Heart left ventricle (tissue), 16 donors: ENCODE results near the gene ZNF230. TPM values are rescaled to one million over a fixed set of nuclear protein-coding genes. Genes with fewer than 3 reads are reported as not detected.

Source experiments
- ATAC-seq, 4 donors: fragments of 200-7000 bp; cut with Tn5 transposase; one replicate each; pipeline ENCODE4 v1.9.1; 2020 to 2022; ENCODE audit warnings: moderate library complexity in 4 of 4, mild to moderate bottlenecking in 3 of 4, moderate number of reproducible peaks in 1 of 4
- DNase-seq, 5 donors: peaks; one replicate each; pipeline ENCODE4 v3.0.0-alpha.2; 2020
- H3K27ac ChIP-seq, 12 donors: fragments of 200-600 bp; sonication (generic) in 4 of 12; one replicate each; pipeline versions ENCODE4 v1.5.0 to v1.8.0; 2016 to 2022; ENCODE audit warnings: mild to moderate bottlenecking in 2 of 12
- H3K27me3 ChIP-seq, 9 donors: fragments of 200-600 bp; sonication (generic) in 2 of 9; one replicate each; pipeline versions ENCODE4 v1.5.1 to v1.8.0; 2016 to 2022; ENCODE audit warnings: mild to moderate bottlenecking in 3 of 9
- H3K36me3 ChIP-seq, 9 donors: fragments of 200-600 bp; sonication (generic) in 2 of 9; one replicate each; pipeline versions ENCODE4 v1.5.0 to v1.8.0; 2018 to 2022; ENCODE audit warnings: mild to moderate bottlenecking in 2 of 9
- H3K4me1 ChIP-seq, 12 donors: fragments of 200-600 bp; sonication (generic) in 4 of 12; one replicate each; pipeline versions ENCODE4 v1.5.0 to v1.8.0; 2016 to 2022; ENCODE audit warnings: mild to moderate bottlenecking in 3 of 12
- H3K4me3 ChIP-seq, 12 donors: fragments of 200-600 bp; sonication (generic) in 4 of 12; one replicate each; pipeline versions ENCODE4 v1.5.0 to v1.8.0; 2017 to 2022; ENCODE audit warnings: mild to moderate bottlenecking in 9 of 12, moderate library complexity in 4 of 12
- H3K9me3 ChIP-seq, 12 donors: fragments of 200-600 bp; sonication (generic) in 4 of 12; one replicate each; pipeline versions ENCODE4 v1.5.0 to v1.8.0; 2016 to 2022; ENCODE audit warnings: mild to moderate bottlenecking in 1 of 12
- POLR2A ChIP-seq, 2 donors: fragments of 450-650 bp; IDR thresholded peaks; one replicate each; pipeline ENCODE4 v1.6.1; 2017; ENCODE audit warnings: antibody characterized with exemption in 2 of 2, mild to moderate bottlenecking in 2 of 2, moderate library complexity in 2 of 2
- WGBS, 4 donors: extraction: QIAGEN DNeasy Blood & Tissue Kit in 2 of 4; methylation state at CpG; one replicate each; pipeline versions ENCODE4 v1.1.5 to v1.1.7; 2013 to 2018; 5-methylcytosine and 5-hydroxymethylcytosine counted together
- intact Hi-C, 10 donors: fragments of 100-400 bp; cut with DNase I; formaldehyde crosslinking; loops; one replicate each; pipeline versions ENCODE4 v1.11.1 to v1.14.2; 2022
- polyA plus RNA-seq, 2 donors: library from polyadenylated mRNA; stranded (reverse); fragments of 200-250 nt; gene quantifications; one replicate each; pipeline ENCODE4 v1.2.3, GENCODE V29; 2013
- total RNA-seq, 9 donors: library from RNA; depleted of rRNA in 2 of 9; stranded (reverse); fragments of >200 nt in 2 of 9; fragmentation: NEBNext Ultra II Directional in 3 of 9; extraction: Animal tissue kit (Norgen Biotek cat#: 25700) in 3 of 9; gene quantifications; one replicate each; pipeline versions ENCODE4 v1.1.0 to v1.2.4, GENCODE V29; 2016 to 2023
- TF ChIP-seq, protein P1 (sequence below), 12 donors: fragments of 200-600 bp; sonication (generic) in 4 of 12; IDR thresholded peaks; one replicate each; pipeline versions ENCODE4 v1.5.0 to v1.8.0; 2018 to 2022; ENCODE audit warnings: antibody characterized with exemption in 12 of 12, mild to moderate bottlenecking in 5 of 12
- donor health status: ischemic (EF 13 %, LVEDD 7.1; RV severe dilation, severe dysfunction).
- donor health status: healthy with polysubstance abuse.
- donor health status: DM: no; HTN: yes; CAD: no.
- donor health status: DM: no; HTN: no; CAD: no.
- donor health status: ischemic (EF 25% LVEDD 6.9; RV normal size, moderate dysfunction).
- donor health status: ischemic (EF 25% LVEDD 5.7; RV mildly dilated, moderate dysfunction).
- donor health status: healthy.
- donor health status: DM: yes; HTN: yes; CAD: no.
- donor health status: ischemic (EF 35%, LVEDD 5.7; RV mildly dilated, moderate dysfunction).
- donor health status: nonischemic (EF 11% LVEDD 7.7; RV severe dilation, severe dysfunction).
- donor health status: DM: yes; HTN: yes; CAD: no.
- donor health status: PGD.
- donor health status: ischemic (EF 29% LVEDD 5.4; RV normal size, mild dysfunction).
- donor health status: nonischemic (EF 23%, LVEDD 6.1; RV moderate dilation, normal function).

Gene ZNF230
- total and polyA plus RNA-seq, 11 donors: 1.7 to 4.3 (median 1.9) TPM

DNA sequence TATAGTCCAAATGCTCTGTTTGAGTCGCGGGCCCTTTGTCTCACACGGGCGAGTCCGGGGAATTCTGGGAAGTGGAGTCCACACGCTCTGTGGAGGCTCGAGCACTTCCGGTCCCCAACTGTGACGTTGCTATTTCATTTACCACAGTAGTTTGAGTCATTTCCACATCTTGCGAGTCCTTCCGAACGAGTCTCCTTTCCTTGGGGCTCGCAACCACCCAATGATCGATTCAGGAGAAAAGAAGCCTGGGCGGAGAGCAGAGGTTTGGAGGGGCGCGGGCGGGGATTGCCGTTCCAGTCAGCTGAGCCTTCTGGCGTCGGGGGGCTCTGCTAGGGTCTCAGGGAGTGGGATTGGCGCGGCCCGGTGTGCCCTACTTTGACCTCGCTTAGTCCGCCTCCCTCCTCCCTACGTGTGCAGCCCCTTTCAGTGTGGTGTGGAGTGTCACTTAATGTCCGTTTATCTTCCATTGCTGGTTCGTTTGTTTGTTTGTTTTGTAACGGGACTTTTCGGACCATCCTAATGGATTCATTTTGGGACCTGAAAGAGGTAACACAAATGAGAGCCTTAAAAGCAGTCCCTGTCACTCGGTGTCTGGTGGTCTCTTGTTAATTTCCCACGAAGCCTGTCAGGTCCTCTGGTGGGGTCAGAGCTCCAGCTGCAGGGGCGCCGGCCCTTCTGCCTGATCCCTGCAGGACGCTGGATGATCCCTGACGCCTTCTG lies 22.6 kb downstream of the ZNF230 start, which contains the start of gene ZNF222:
ZNF222 (plus strand) TSS at position 163 of the 720 bp plus-strand sequence; CDS start at position 221, 58 bp downstream.
- TF ChIP-seq, protein P1, sequence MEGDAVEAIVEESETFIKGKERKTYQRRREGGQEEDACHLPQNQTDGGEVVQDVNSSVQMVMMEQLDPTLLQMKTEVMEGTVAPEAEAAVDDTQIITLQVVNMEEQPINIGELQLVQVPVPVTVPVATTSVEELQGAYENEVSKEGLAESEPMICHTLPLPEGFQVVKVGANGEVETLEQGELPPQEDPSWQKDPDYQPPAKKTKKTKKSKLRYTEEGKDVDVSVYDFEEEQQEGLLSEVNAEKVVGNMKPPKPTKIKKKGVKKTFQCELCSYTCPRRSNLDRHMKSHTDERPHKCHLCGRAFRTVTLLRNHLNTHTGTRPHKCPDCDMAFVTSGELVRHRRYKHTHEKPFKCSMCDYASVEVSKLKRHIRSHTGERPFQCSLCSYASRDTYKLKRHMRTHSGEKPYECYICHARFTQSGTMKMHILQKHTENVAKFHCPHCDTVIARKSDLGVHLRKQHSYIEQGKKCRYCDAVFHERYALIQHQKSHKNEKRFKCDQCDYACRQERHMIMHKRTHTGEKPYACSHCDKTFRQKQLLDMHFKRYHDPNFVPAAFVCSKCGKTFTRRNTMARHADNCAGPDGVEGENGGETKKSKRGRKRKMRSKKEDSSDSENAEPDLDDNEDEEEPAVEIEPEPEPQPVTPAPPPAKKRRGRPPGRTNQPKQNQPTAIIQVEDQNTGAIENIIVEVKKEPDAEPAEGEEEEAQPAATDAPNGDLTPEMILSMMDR (IDR thresholded peaks at IDR 0.05): no peak
- no peak for TF ChIP-seq POLR2A (IDR thresholded peaks at IDR 0.05)
- Histone ChIP-seq H3K27me3 (peaks cover 0 to 3% (median 0%) of the 10 kb centered on the region in 9 donors), H3K9me3 (peaks cover 0 to 36% (median 21%) of the 10 kb centered on the region in 12 donors), H3K4me1 (peaks cover 0 to 9% (median 4%) of the 10 kb centered on the region in 12 donors), H3K27ac (peak within 1 kb of the TSS; percentile 27 to 82 (median 64)), H3K36me3 (peaks cover 2 to 39% (median 38%) of the 10 kb centered on the region in 9 donors), H3K4me3 (peak within 1 kb of the TSS; percentile 62 to 92 (median 82))
- peak; percentile 85 to 91 (median 87) for DNase-seq
- intact Hi-C loops: loop anchor here in 2 of 10 donors (1.0 to 2.0 kb wide), 2 partner anchors 23 kb away; partner anchors contain the start of gene ZNF230 (in 2 of the 2)
- ATAC-seq: peak; percentile 90 to 100 (median 100)
- 1 to 2% (median 1%) methylated on average over 37 of the region's 37 CpGs for WGBS, 4 donors

DNA sequence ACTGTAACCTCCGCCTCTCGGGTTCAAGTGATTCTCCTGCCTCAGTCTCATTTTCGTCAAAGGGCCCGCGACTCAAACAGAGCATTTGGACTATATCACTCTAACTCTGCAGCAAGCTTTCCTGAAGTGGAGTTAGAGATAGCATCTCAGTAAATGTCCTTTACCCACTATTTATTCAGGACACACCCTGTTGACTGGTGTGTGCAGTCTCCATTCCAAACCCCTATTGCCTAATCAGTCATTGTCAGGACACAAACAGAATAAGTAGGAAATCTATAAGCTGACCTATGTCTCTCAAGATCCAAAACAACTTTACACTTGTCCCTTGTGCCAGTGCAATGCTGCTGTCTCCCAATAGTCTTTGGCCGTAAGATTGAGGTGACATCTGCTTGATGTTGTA lies 23.9 kb downstream of the ZNF230 start:
- 95 to 99% (median 97%) methylated on average over 6 of the region's 6 CpGs for WGBS, 4 donors
- Histone ChIP-seq H3K4me1 (peaks cover 0 to 9% (median 4%) of the 10 kb centered on the region in 12 donors), H3K9me3 (peaks cover 0 to 48% (median 33%) of the 10 kb centered on the region in 12 donors), H3K27ac (no peak overlapping the region), H3K36me3 (peaks cover 2 to 51% (median 50%) of the 10 kb centered on the region in 9 donors), H3K27me3 (no peaks in the 10 kb centered on the region), H3K4me3 (no peak overlapping the region)
- intact Hi-C loops: no loop called here
- DNase-seq (no peak), ATAC-seq (no peak)
- TF ChIP-seq, protein P1 (IDR thresholded peaks at IDR 0.05): no peak
- TF ChIP-seq POLR2A (IDR thresholded peaks at IDR 0.05): no peak

DNA sequence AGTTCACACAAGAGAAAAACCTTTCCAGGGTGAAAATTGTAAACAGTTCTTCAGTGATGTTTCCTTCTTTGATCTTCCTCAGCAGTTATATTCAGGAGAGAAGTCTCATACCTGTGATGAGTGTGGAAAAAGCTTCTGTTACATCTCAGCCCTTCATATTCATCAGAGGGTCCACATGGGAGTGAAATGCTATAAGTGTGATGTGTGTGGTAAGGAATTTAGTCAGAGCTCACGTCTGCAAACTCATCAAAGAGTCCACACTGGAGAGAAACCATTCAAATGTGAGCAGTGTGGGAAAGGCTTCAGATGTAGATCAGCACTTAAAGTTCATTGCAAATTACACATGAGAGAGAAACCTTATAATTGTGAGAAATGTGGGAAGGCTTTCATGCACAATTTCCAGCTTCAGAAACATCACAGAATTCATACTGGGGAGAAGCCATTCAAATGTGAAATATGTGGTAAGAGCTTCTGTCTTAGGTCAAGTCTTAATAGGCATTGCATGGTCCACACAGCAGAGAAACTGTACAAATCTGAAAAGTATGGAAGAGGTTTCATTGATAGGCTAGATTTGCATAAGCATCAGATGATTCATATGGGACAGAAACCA lies 29.3 kb downstream of the ZNF230 start:
- DNase-seq (no peak), ATAC-seq (no peak)
- H3K9me3 ChIP-seq: peaks cover 0 to 100% (median 75%) of the 10 kb centered on the region in 12 donors
- no peak overlapping the region for H3K4me3 ChIP-seq
- no peaks in the 10 kb centered on the region for H3K4me1 ChIP-seq
- TF ChIP-seq, protein P1 (IDR thresholded peaks at IDR 0.05): no peak
- no peak for TF ChIP-seq POLR2A (IDR thresholded peaks at IDR 0.05)
- H3K27me3 ChIP-seq: no peaks in the 10 kb centered on the region
- no peak overlapping the region for H3K27ac ChIP-seq
- 92 to 96% (median 94%) methylated on average over 1 of the region's 1 CpG for WGBS, 4 donors
- intact Hi-C loops: no loop called here
- H3K36me3 ChIP-seq: peaks cover 13 to 65% (median 57%) of the 10 kb centered on the region in 9 donors

DNA sequence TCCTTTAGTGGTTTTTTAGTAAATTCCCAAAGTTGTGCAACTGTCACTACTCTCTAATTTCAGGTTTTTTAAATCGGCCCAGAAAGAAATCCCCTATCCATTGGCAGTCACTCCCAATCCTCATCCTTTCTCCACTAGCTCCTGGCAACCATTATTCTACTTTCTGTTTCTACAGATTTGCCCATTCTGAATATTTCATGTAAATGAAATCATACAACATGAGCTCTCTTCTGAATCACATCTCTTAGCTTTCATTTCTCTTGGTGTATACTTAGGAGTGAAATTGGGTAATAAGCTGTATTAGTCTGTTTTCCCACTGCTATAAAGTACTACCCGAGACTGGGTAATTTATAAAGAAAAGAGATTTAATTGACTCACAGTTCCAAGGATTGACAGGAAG lies 39.4 kb downstream of the ZNF230 start:
- H3K27me3 ChIP-seq: peaks cover 0 to 28% (median 0%) of the 10 kb centered on the region in 9 donors
- H3K9me3 ChIP-seq: peaks cover 0 to 56% (median 11%) of the 10 kb centered on the region in 12 donors
- intact Hi-C loops: no loop called here
- no peak for TF ChIP-seq POLR2A (IDR thresholded peaks at IDR 0.05)
- DNase-seq (no peak), ATAC-seq (no peak)
- H3K4me1 ChIP-seq: no peaks in the 10 kb centered on the region
- H3K4me3 ChIP-seq: no peak overlapping the region
- no peak overlapping the region for H3K27ac ChIP-seq
- 72 to 82% (median 80%) methylated on average over 2 of the region's 2 CpGs for WGBS, 4 donors
- no peaks in the 10 kb centered on the region for H3K36me3 ChIP-seq
